AG04449 (cell line): ENCODE data around the gene TK1.

Experiments
- CTCF ChIA-PET: fragments of 350-600 bp; formaldehyde crosslinking; extraction: SDS; loops from one replicate; lab custom pipeline; 2021; ENCODE audit warnings: antibody characterized with exemption; lab: Yijun Ruan, JAX
- POLR2A ChIA-PET: fragments of 400-600, 350-600 bp; formaldehyde crosslinking; extraction: SDS; loops from one replicate; lab custom pipeline; 2020; ENCODE audit warnings: antibody characterized with exemption, inconsistent platforms; lab: Yijun Ruan, JAX
- DNase-seq: peaks from one replicate; pipeline ENCODE4 v3.0.0-alpha.2; 2010; ENCODE audit warnings: low read depth, low spot score
- H3K4me3 ChIP-seq: 2 replicates; pipeline ENCODE4 v1.5.1; 2011; ENCODE audit warnings: low read depth, mild to moderate bottlenecking, control low read depth, low read length
- TF ChIP-seq, protein P1 (sequence below): IDR thresholded peaks from one replicate; pipeline ENCODE4 v1.5.1; 2011; ENCODE audit warnings: mild to moderate bottlenecking, moderate library complexity, low read length, control low read depth, inconsistent platforms; ENCODE audit not compliant: insufficient read depth; ENCODE audit errors: missing control alignments

Gene TK1

DNA sequence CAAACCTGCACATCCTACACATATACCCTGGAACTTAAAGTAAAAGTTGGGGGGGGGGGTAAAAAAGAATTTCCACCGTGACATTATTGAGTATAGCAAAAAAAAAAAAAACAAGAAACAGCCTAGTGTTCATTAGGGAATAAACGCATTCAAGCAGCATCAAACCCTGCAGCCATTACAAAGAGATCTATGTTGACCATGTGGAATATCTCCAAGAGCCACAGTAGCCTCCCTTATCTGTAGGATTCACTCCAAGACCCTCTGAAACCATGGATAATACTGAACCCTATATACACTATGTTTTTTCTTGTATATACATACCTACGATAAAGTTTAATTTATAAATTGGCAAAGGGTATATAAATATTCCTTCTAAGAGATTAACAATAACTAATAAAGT is 21.6 kb upstream of the TK1 start:
- ChIA-PET CTCF (interaction anchor here (0.9 kb wide), 1 partner anchor 22 kb away, joined by 4 read pairs; the partner anchor contains the start of gene TK1), POLR2A (no interaction called here)
- H3K4me3 ChIP-seq, result no peak overlapping the region
- TF ChIP-seq, protein P1, sequence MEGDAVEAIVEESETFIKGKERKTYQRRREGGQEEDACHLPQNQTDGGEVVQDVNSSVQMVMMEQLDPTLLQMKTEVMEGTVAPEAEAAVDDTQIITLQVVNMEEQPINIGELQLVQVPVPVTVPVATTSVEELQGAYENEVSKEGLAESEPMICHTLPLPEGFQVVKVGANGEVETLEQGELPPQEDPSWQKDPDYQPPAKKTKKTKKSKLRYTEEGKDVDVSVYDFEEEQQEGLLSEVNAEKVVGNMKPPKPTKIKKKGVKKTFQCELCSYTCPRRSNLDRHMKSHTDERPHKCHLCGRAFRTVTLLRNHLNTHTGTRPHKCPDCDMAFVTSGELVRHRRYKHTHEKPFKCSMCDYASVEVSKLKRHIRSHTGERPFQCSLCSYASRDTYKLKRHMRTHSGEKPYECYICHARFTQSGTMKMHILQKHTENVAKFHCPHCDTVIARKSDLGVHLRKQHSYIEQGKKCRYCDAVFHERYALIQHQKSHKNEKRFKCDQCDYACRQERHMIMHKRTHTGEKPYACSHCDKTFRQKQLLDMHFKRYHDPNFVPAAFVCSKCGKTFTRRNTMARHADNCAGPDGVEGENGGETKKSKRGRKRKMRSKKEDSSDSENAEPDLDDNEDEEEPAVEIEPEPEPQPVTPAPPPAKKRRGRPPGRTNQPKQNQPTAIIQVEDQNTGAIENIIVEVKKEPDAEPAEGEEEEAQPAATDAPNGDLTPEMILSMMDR, result no peak
- DNase-seq, result no peak

DNA sequence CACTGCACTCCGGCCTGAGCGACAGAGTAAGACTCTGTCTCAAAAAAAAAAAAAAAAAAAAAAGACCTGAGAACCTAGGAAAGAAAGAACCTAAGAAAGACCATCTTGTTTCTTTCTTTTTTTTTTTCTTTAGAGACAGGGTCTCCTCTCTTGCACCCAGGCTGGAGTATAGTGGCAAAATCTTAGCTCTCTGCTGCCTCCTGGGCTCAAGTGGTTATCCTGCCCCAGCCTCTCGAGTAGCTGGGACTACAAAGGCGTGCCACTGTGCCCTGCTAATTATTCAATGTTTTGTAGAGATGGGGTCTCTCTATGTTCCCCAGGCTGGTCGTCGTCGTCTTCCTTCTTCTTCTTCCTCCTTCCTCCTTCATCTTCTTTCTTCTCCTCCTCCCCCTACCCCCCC is 19.4 kb upstream of the TK1 start:
- ChIA-PET POLR2A (no interaction called here), CTCF (interaction anchor here (1.1 kb wide), 1 partner anchor 19 kb away, joined by 3 read pairs; the partner anchor contains the start of gene AFMID)
- no peak overlapping the region for H3K4me3 ChIP-seq
- TF ChIP-seq, protein P1, result no peak
- DNase-seq, result no peak

DNA sequence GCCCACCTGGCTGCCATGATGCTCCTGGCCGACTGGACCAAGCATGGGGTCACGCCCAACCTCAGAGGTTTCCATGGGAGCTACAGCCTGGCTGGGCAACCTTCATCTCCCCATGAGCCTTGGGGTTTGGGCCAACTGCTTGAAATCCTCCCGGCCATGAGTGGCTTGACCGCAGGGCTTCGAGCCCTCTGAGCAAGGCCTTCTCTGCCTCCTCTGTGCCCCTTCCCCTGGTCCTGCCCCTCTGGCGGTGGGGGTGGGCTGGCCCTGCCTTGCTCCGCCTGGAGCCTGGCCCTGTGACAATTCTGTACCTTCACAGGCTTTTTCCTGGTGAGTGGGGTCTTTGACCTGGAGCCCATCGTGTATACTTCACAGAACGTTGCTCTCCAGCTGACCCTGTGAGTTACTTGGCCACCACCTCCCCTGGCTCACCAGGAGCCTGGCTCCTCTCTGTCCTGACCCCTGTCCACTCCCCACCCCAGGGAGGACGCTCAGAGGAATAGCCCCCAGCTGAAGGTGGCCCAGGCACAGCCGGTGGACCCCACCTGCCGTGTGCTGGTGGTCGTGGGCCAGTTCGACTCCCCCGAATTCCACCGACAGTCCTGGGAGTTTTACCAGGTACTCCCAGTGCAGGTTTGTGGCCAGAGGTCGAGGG is 18.4 kb upstream of the TK1 start:
- CTCF ChIA-PET, result no interaction called here
- POLR2A ChIA-PET, result no interaction called here
- DNase-seq, result no peak
- TF ChIP-seq, protein P1, result no peak
- H3K4me3 ChIP-seq, result no peak overlapping the region

DNA sequence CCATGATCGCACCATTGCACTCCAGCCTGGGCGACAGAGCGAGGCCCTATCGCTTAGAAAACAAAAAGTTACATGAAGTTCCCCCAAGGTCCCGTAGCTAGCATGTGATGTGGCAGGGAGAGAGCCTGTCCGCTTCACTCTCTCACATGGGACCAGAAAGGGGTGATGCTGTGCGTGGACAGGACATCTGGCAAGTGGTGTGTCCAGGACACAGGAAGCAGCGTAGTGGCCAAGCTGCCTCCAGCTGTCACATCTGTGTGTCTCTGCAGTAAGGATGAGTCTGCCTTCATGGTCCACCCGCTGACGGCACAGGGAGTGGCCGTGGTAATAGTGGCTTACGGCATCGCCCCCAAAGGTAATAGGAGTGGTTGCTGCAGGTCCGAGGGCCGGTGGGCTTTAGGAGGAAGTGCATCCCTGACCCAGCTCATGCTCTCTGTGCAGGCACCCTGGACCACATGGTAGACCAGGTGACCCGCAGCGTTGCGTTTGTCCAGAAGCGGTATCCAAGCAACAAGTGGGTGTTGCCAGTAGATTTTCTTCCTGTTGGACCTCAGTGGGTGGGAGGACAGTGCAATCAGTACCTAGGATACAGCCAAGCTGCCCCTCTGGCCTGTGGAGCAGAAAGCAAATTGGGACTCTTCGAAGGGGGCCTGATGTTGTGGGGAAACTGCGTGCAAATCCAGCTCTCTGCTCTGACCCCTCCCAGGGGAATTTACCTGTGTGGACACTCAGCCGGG is 17.7 kb upstream of the TK1 start:
- H3K4me3 ChIP-seq, result no peak overlapping the region
- ChIA-PET POLR2A (no interaction called here), CTCF (no interaction called here)
- no peak for DNase-seq
- TF ChIP-seq, protein P1, result no peak

DNA sequence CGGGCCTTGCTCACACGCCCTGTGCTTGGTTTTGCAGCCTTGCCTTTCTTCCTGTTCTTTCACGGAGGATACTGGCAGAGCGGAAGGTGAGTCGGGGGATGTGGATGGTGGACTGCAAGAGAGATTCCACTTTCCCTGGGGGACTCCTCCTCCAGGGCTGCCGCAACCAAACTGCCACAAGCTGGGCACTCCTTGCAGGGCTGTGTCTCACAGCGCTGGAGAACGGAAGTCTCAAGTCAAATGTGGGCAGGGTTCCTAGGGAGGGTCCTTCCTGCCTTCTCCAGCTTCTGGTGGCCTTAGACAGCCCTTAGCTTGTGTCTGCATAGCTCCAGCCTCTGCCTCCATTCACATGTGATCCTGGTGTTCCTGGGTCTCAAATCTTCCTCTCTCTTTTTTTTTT is 15.8 kb upstream of the TK1 start:
- CTCF ChIA-PET, result interaction anchor here (1.5 to 1.7 kb wide), 3 partner anchors 15 to 27 kb away, joined by 4 to 9 read pairs (median 5); partner anchors contain the start of gene TK1
- no peak overlapping the region for H3K4me3 ChIP-seq
- DNase-seq, result no peak
- TF ChIP-seq, protein P1, result no peak
- POLR2A ChIA-PET, result interaction anchor here (0.7 kb wide), 1 partner anchor 131 kb away, joined by 3 read pairs; no protein-coding TSS in a partner anchor

DNA sequence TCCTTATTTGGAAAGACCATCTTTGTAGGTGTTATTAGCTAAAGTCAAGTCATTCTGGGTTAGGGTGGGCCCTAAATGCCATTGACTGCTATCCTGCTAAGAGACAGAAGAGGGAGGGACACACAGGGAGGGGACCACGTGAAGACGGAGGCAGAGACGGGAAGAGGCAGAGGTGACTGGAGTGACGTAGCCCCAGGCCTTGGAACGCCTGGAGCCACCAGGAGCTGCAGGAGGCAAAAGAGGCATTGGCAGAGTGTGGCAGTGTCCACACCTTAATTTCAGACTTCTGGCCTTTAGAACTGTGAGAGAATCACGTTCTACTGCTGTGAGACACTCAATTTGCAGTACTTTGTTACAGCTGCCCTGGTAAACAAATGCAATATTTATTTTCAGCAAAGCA is 13.6 kb upstream of the TK1 start:
- TF ChIP-seq, protein P1, result no peak
- ChIA-PET POLR2A (no interaction called here), CTCF (interaction anchor here (0.6 to 1.4 kb wide), 3 partner anchors 13 to 96 kb away, joined by 3 to 4 read pairs (median 4); no protein-coding TSS in a partner anchor)
- H3K4me3 ChIP-seq, result no peak overlapping the region
- DNase-seq, result no peak
